ENCODE results near the gene ZNF692. TPM values are rescaled to one million over a fixed set of nuclear protein-coding genes. Genes with fewer than 3 reads are reported as not detected.

ZNF692 gene
- total and polyA plus RNA-seq, 2 of the 13 experiments (the other 11 are each of a cell fraction or from before 2014, with no cell fraction given): 27.3 to 45.8 TPM

DNA sequence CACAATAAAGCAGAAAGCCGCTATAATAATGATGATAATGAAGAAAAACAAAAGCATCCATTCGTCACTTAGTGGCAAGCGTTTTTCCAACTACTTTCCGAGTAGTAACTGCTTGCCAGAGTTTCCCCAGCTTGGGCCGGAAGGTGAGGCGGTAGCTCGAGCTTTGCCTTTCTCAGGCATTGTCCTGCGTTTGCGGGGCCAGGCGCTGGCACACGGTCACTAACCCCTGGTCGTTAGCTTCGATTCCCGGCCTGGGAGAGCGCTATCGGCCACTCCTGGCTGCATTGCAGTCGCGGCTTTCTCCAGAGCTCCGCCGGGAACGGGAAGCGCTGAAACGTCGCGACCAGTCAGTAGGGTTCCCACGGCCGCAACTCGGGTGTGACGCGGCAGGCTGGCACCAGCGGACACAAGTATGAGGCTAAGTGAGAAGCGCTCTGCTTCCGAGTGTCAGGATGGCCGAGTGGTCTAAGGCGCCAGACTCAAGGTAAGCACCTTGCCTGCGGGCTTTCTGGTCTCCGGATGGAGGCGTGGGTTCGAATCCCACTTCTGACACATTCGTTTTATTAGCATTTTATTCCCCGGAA, 14.6 kb upstream of the ZNF692 start (continued):
- TF ChIP-seq, protein P1, sequence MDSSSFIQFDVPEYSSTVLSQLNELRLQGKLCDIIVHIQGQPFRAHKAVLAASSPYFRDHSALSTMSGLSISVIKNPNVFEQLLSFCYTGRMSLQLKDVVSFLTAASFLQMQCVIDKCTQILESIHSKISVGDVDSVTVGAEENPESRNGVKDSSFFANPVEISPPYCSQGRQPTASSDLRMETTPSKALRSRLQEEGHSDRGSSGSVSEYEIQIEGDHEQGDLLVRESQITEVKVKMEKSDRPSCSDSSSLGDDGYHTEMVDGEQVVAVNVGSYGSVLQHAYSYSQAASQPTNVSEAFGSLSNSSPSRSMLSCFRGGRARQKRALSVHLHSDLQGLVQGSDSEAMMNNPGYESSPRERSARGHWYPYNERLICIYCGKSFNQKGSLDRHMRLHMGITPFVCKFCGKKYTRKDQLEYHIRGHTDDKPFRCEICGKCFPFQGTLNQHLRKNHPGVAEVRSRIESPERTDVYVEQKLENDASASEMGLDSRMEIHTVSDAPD (CRISPR knock-in tag; IDR thresholded peaks at IDR 0.05): peak; percentile 45; the same call in 1 of the 2 replicates
- TF ChIP-seq ZNF430 (CRISPR knock-in tag; IDR thresholded peaks at IDR 0.05): peak; percentile 64
- TF ChIP-seq CREM (IDR thresholded peaks at IDR 0.05): no peak
- no peak for TF ChIP-seq CREM (CRISPR knock-in tag; IDR thresholded peaks at IDR 0.05)
- TF ChIP-seq ZNF556 (CRISPR knock-in tag; IDR thresholded peaks at IDR 0.05; ENCODE audit: borderline replicate concordance): no peak; the same call in 1 of the 2 replicates
- no peak for TF ChIP-seq HNRNPK (IDR thresholded peaks at IDR 0.05; ENCODE audit: low read depth, low read length, poor library complexity, severe bottlenecking)
- TF ChIP-seq DMAP1 (CRISPR knock-in tag; IDR thresholded peaks at IDR 0.05): peak; percentile 63; the same call in 1 of the 2 replicates
- peak; percentile 74 for TF ChIP-seq TBX2 (CRISPR knock-in tag; IDR thresholded peaks at IDR 0.05; ENCODE audit: borderline replicate concordance)
- peak; percentile 97 for TF ChIP-seq ZNF333 (CRISPR knock-in tag; IDR thresholded peaks at IDR 0.05; ENCODE audit: borderline replicate concordance)
- no peak for TF ChIP-seq STAT5B (CRISPR knock-in tag; IDR thresholded peaks at IDR 0.05)
- TF ChIP-seq ZFP90 (CRISPR knock-in tag; IDR thresholded peaks at IDR 0.05; ENCODE audit: borderline replicate concordance): 0 out of 2 replicates have a peak, but pooled peaks have one; percentile 24
- TF ChIP-seq PCBP1 (IDR thresholded peaks at IDR 0.05; ENCODE audit: borderline replicate concordance, low read depth, low read length): no peak
- peak; percentile 61; the same call in 1 of the 2 replicates for TF ChIP-seq MYC (CRISPR knock-in tag; IDR thresholded peaks at IDR 0.05; ENCODE audit: borderline replicate concordance)
- TF ChIP-seq PHF20 (CRISPR knock-in tag; IDR thresholded peaks at IDR 0.05): peak; percentile 33; the same call in 1 of the 2 replicates
- TF ChIP-seq, protein P2, sequence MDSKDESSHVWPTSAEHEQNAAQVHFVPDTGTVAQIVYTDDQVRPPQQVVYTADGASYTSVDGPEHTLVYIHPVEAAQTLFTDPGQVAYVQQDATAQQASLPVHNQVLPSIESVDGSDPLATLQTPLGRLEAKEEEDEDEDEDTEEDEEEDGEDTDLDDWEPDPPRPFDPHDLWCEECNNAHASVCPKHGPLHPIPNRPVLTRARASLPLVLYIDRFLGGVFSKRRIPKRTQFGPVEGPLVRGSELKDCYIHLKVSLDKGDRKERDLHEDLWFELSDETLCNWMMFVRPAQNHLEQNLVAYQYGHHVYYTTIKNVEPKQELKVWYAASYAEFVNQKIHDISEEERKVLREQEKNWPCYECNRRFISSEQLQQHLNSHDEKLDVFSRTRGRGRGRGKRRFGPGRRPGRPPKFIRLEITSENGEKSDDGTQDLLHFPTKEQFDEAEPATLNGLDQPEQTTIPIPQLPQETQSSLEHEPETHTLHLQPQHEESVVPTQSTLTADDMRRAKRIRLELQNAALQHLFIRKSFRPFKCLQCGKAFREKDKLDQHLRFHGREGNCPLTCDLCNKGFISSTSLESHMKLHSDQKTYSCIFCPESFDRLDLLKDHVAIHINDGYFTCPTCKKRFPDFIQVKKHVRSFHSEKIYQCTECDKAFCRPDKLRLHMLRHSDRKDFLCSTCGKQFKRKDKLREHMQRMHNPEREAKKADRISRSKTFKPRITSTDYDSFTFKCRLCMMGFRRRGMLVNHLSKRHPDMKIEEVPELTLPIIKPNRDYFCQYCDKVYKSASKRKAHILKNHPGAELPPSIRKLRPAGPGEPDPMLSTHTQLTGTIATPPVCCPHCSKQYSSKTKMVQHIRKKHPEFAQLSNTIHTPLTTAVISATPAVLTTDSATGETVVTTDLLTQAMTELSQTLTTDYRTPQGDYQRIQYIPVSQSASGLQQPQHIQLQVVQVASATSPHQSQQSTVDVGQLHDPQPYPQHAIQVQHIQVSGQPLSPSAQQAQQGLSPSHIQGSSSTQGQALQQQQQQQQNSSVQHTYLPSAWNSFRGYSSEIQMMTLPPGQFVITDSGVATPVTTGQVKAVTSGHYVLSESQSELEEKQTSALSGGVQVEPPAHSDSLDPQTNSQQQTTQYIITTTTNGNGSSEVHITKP (CRISPR knock-in tag; IDR thresholded peaks at IDR 0.05; ENCODE audit: low read depth): peak; percentile 27; the same call in 1 of the 2 replicates
- peak; percentile 49; the same call in 1 of the 2 replicates for TF ChIP-seq GATAD1 (CRISPR knock-in tag; IDR thresholded peaks at IDR 0.05)
- TF ChIP-seq, protein P3, sequence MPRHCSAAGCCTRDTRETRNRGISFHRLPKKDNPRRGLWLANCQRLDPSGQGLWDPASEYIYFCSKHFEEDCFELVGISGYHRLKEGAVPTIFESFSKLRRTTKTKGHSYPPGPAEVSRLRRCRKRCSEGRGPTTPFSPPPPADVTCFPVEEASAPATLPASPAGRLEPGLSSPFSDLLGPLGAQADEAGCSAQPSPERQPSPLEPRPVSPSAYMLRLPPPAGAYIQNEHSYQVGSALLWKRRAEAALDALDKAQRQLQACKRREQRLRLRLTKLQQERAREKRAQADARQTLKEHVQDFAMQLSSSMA (CRISPR knock-in tag; IDR thresholded peaks at IDR 0.05): 0 out of 2 replicates have a peak, but pooled peaks have one; percentile 50
- peak; percentile 11; the same call in 1 of the 2 replicates for TF ChIP-seq ISL2 (CRISPR knock-in tag; IDR thresholded peaks at IDR 0.05)
- TF ChIP-seq SALL1 (CRISPR knock-in tag; IDR thresholded peaks at IDR 0.05): peak; percentile 75
- 0 out of 2 replicates have a peak, but pooled peaks have one; percentile 44 for TF ChIP-seq ARHGAP35 (CRISPR knock-in tag; IDR thresholded peaks at IDR 0.05; ENCODE audit: borderline replicate concordance)
- TF ChIP-seq TCF12 (IDR thresholded peaks at IDR 0.05): no peak
- TF ChIP-seq TCF12 (CRISPR knock-in tag; IDR thresholded peaks at IDR 0.05): 0 out of 2 replicates have a peak, but pooled peaks have one; percentile 63

Data from HepG2 (cell line).